Gastrocnemius medialis (tissue), 4 donors: ENCODE results near the gene RHOF. TPM values are rescaled to one million over a fixed set of nuclear protein-coding genes. Genes with fewer than 3 reads are reported as not detected.

ENCODE experiments used
- ATAC-seq, 2 donors: fragments of 150-250 bp; one replicate each; pipeline ENCODE4 v1.9.1; 2016
- DNase-seq, 2 donors: peaks; one replicate each; pipeline ENCODE4 v3.0.0-alpha.2; 2019
- H3K27ac ChIP-seq, 4 donors: fragments of 200-600 bp; sonication (generic); 1 replicate in 1 of 4; 2 replicates in 3 of 4; pipeline ENCODE4 v1.5.1; 2016 to 2018; ENCODE audit warnings: mild to moderate bottlenecking in 2 of 4, moderate library complexity in 1 of 4
- H3K27me3 ChIP-seq, 3 donors: fragments of 200-600 bp; sonication (generic) in 2 of 3; 1 replicate in 1 of 3; 2 replicates in 2 of 3; pipeline versions ENCODE4 v1.5.1 to v1.6.0; 2016 to 2019; ENCODE audit warnings: mild to moderate bottlenecking in 1 of 3, moderate library complexity in 1 of 3
- H3K36me3 ChIP-seq, 2 donors: fragments of 200-600 bp; sonication (generic) in 1 of 2; one replicate each; pipeline ENCODE4 v1.5.1; 2017 to 2018
- H3K4me1 ChIP-seq, 2 donors: fragments of 200-600 bp; sonication (generic) in 1 of 2; one replicate each; pipeline ENCODE4 v1.5.1; 2016 to 2017; ENCODE audit warnings: mild to moderate bottlenecking in 2 of 2
- H3K4me3 ChIP-seq, 4 donors: fragments of 200-600 bp; sonication (generic) in 3 of 4; 1 replicate in 1 of 4; 2 replicates in 3 of 4; pipeline ENCODE4 v1.5.1; 2016 to 2019; ENCODE audit warnings: mild to moderate bottlenecking in 2 of 4
- H3K9me3 ChIP-seq, 3 donors: fragments of 200-600 bp; sonication (generic) in 2 of 3; 1 replicate in 1 of 3; 2 replicates in 2 of 3; pipeline ENCODE4 v1.5.1; 2016 to 2019
- POLR2A ChIP-seq, 2 donors: fragments of 450-650 bp; IDR thresholded peaks; one replicate each; pipeline ENCODE4 v1.6.1; 2017; ENCODE audit warnings: antibody characterized with exemption in 2 of 2, mild to moderate bottlenecking in 2 of 2, moderate library complexity in 2 of 2
- in situ Hi-C, 4 donors: fragments of 200-750 bp; cut with MboI; loops; one replicate each; pipeline versions ENCODE4 v1.15.0 to v1.8.0; 2017; ENCODE audit warnings: low sequenced_read_pairs in 4 of 4
- intact Hi-C: fragments of 100-400 bp; cut with DNase I; formaldehyde crosslinking; loops from one replicate; pipeline ENCODE4 v1.15.1; 2023; ENCODE audit warnings: low total_unique reads
- total RNA-seq, 4 donors: library from RNA; depleted of rRNA; stranded (reverse); fragments of >200 nt; gene quantifications; one replicate each; pipeline versions ENCODE4 v1.1.0 to v1.2.3, GENCODE V29; 2016
- TF ChIP-seq, protein P1 (sequence below), 5 experiments: fragments of 450-650 bp in 3 of 5; fragments of 200-600 bp in 2 of 5; sonication (generic) in 2 of 5; IDR thresholded peaks in 4 of 5; conservative IDR thresholded peaks in 1 of 5; 1 replicate in 4 of 5; 2 replicates in 1 of 5; pipeline ENCODE4 v1.5.1; 2016 to 2019; ENCODE audit warnings: antibody characterized with exemption in 5 of 5, mild to moderate bottlenecking in 3 of 5, moderate library complexity in 3 of 5

RHOF gene, protein sequence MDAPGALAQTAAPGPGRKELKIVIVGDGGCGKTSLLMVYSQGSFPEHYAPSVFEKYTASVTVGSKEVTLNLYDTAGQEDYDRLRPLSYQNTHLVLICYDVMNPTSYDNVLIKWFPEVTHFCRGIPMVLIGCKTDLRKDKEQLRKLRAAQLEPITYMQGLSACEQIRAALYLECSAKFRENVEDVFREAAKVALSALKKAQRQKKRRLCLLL
- total RNA-seq, result 1 to 10 TPM; 2.9 to 6.8 (median 4.1) TPM

- TF ChIP-seq, protein P1, sequence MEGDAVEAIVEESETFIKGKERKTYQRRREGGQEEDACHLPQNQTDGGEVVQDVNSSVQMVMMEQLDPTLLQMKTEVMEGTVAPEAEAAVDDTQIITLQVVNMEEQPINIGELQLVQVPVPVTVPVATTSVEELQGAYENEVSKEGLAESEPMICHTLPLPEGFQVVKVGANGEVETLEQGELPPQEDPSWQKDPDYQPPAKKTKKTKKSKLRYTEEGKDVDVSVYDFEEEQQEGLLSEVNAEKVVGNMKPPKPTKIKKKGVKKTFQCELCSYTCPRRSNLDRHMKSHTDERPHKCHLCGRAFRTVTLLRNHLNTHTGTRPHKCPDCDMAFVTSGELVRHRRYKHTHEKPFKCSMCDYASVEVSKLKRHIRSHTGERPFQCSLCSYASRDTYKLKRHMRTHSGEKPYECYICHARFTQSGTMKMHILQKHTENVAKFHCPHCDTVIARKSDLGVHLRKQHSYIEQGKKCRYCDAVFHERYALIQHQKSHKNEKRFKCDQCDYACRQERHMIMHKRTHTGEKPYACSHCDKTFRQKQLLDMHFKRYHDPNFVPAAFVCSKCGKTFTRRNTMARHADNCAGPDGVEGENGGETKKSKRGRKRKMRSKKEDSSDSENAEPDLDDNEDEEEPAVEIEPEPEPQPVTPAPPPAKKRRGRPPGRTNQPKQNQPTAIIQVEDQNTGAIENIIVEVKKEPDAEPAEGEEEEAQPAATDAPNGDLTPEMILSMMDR (IDR thresholded peaks at IDR 0.05 in 4 of 5, conservative IDR thresholded peaks at IDR 0.05 in 1 of 5), result no peak
- TF ChIP-seq POLR2A (IDR thresholded peaks at IDR 0.05), result no peak
- ATAC-seq (no peak), DNase-seq (no peak)
- in situ Hi-C loops, result loop anchor here in 3 of 4 donors (5.0 to 10.0 kb wide), 3 partner anchors 91 to 99 kb away; partner anchors contain the start of gene PSMD9 (in 3 of the 3)
- intact Hi-C loops, result no loop called here
- H3K36me3 ChIP-seq, result no peaks in the 10 kb centered on the region
- no peaks in the 10 kb centered on the region for H3K9me3 ChIP-seq
- H3K4me1 ChIP-seq, result peaks cover 51 to 53% of the 10 kb centered on the region in 2 donors
- H3K27ac ChIP-seq, result peak within 1 kb of the TSS; percentile 97 to 100 (median 99)
- peak within 1 kb of the TSS; percentile 56 to 73 (median 59) for H3K4me3 ChIP-seq
- no peaks in the 10 kb centered on the region for H3K27me3 ChIP-seq
Observed at GRCh38 chr12:121793440-121793837, at the start of gene RHOF. TSS of gene RHOF (minus strand) at chr12:121793688. CDS start at chr12:121793633, 55 bp downstream.

DNA sequence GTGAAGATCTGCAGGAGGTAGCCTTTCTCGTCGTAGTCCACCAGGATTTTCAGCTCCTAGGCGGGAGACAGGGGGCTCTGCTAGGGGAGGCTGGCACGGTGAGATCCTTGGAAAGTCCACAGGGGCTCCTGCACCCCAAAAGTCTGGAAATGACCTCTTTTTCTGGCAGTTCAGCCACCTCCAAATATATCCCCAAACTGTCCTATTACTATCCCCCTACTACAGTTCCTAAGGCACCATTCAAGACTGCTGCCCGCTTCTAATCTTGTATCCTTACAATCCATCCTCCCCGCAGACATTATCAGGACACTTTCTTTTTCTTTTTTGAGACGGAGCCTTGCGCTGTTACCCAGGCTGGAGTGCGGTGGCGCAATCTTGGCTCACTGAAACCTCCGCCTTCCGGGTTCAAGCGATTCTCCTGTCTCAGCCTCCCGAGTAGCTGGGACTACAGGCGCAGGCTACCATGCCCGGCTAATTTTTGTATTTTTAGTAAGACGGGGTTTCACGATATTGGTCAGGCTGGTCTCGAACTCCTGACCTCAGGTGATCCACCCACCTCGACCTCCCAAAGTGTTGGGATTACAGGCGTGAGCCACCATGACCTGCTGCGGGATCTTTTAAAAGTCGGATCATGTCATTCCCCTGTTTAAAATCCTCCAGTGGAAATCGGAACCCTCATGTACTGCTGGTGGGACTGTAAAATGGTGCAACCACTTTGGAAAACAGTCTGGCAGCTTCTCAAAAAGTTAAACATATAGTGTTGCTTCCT is 46.7 kb upstream of the RHOF start:
- intact Hi-C loops (loop anchor here (1.0 kb wide), 1 partner anchor 48 kb away; the partner anchor contains the start of gene PSMD9), in situ Hi-C loops (no loop called here)
- DNase-seq (no peak), ATAC-seq (peak in 1 of 2 donors; percentile 10)
- no peaks in the 10 kb centered on the region for H3K27me3 ChIP-seq
- H3K4me3 ChIP-seq, result peak overlapping the region; percentile 66 to 79 (median 71)
- peak overlapping the region; percentile 64 to 83 (median 78) for H3K27ac ChIP-seq
- H3K9me3 ChIP-seq, result no peaks in the 10 kb centered on the region
- no peaks in the 10 kb centered on the region for H3K36me3 ChIP-seq
- TF ChIP-seq, protein P1 (IDR thresholded peaks at IDR 0.05 in 4 of 5, conservative IDR thresholded peaks at IDR 0.05 in 1 of 5), result no peak
- TF ChIP-seq POLR2A (IDR thresholded peaks at IDR 0.05), result no peak
- H3K4me1 ChIP-seq, result peaks cover 8 to 12% of the 10 kb centered on the region in 2 donors

DNA sequence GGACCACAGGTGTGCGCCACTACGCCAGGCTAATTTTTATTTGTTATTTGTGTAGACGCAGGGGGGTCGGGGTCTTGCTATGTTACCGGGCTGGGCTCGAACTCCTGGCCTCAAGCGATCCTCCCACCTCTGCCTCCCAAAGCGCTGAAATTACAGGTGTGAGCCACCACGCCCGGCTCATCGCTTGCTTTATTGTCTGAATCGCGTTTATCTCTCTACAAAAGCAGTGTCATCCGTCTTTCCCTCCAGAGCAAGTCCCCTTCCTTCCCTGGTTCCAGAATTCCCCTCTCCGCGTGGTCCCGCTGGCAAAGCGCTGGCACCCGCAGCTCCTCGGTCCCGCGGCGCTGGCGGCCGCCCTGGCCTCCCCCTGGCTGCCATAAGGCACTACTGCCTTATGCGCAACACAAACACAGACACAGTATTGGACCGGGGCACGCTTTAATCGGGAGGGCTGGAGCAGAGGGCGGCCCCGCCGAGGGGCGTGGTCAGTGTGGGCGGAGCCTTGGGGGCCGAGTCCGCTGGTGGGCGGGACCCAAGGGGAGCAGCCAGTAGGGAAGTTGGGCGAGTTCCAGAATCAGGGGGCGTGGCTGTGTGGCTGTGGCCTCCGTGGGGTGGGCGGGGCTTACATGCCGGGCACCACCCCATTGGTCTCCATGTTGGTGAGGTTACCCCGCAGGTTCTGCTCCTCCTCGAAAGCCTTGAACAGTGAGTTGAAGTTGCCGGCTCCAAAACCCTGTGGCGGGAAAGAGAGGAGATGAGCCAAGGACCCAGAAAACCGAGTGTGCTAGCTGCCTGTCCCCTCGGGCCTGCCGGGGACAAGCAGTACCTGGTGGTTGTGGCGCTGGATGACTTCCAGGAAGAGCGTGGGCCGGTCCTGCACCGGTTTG is 45.9 kb upstream of the RHOF start:
- Histone ChIP-seq H3K9me3 (no peaks in the 10 kb centered on the region), H3K4me1 (peaks cover 8 to 12% of the 10 kb centered on the region in 2 donors), H3K4me3 (peak overlapping the region; percentile 66 to 79 (median 71)), H3K36me3 (no peaks in the 10 kb centered on the region), H3K27me3 (no peaks in the 10 kb centered on the region), H3K27ac (peak overlapping the region; percentile 64 to 83 (median 78))
- intact Hi-C loops (loop anchor here (1.0 kb wide), 1 partner anchor 49 kb away; the partner anchor contains the start of gene PSMD9), in situ Hi-C loops (no loop called here)
- DNase-seq, result peak; percentile 98
- TF ChIP-seq POLR2A (IDR thresholded peaks at IDR 0.05), result peak; percentile 42 to 71
- TF ChIP-seq, protein P1 (IDR thresholded peaks at IDR 0.05 in 4 of 5, conservative IDR thresholded peaks at IDR 0.05 in 1 of 5), result peak; percentile 36 to 64 (median 57)
- ATAC-seq, result peak; percentile 96 to 98

DNA sequence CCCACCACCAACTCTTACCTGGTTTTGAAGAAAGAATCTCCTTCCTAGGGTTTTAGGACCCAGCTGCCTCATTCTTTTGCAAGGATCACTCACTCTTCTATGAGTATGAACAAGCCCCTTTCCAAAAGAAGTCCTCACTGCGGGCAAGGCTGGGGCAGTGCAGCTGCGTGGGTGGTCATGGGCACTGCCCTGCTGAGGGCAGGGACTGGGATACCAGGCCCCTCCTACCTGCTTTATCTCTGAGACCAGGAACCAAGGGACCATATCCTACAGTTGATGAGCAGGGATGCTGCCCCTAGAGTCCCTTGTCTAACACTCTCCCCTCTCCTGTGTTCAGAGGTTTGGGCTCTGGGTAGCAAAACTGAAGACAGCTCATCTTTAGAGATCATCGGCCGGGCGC is 44.6 kb upstream of the RHOF start:
- DNase-seq (no peak), ATAC-seq (no peak)
- in situ Hi-C loops, result no loop called here

More for the DNA sequence above, 44.6 kb upstream of the RHOF start:
- TF ChIP-seq, protein P1 (IDR thresholded peaks at IDR 0.05 in 4 of 5, conservative IDR thresholded peaks at IDR 0.05 in 1 of 5), result no peak
- no peak for TF ChIP-seq POLR2A (IDR thresholded peaks at IDR 0.05)
- H3K36me3 ChIP-seq, result no peaks in the 10 kb centered on the region
- intact Hi-C loops, result no loop called here
- no peak overlapping the region for H3K4me3 ChIP-seq
- H3K27me3 ChIP-seq, result no peaks in the 10 kb centered on the region
- peaks cover 8 to 12% of the 10 kb centered on the region in 2 donors for H3K4me1 ChIP-seq
- no peaks in the 10 kb centered on the region for H3K9me3 ChIP-seq
- H3K27ac ChIP-seq, result no peak overlapping the region
